ENCODE results near the gene CYBRD1.

DNA sequence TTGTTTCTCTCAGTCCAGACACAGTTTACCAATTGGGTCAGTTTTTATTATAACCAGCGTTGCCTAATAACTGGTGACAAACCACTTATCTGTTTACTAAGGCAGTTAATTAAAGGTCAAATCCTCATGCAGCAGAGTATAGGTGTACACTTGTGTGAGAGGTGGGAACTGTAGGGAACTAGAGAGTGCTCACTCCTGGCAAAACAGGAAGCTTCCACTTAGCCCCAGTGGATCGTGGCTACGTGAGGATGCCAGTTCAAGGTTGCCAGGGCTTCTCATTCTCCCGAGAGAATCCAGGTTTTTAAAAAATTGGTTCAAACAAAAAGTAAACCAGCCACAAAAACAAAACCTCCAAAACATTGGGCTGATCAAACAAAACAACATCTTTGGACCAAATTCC lies 8.1 kb downstream of the CYBRD1 start:
- no peak for TF ChIP-seq POLR2A (IDR thresholded peaks at IDR 0.05)
- TF ChIP-seq CTCF (IDR thresholded peaks at IDR 0.05) = no peak
